Mesendoderm (in vitro differentiated cells): Measurements from ENCODE around the gene SERTAD1.
A peak's percentile ranks its signal among the peaks of the same experiment; 100 is the strongest.

Source experiments
- DNase-seq: peaks from one replicate; pipeline ENCODE4 v3.0.0; 2013
- H2AK5ac ChIP-seq: 2 replicates; pipeline ENCODE4 v1.6.1; 2013; ENCODE audit warnings: low read length, inconsistent platforms
- H2BK120ac ChIP-seq: 2 replicates; pipeline ENCODE4 v1.6.1; 2013; ENCODE audit warnings: low read depth, mild to moderate bottlenecking, low read length, moderate library complexity, mixed read lengths
- H2BK15ac ChIP-seq: replicated peaks from 2 replicates; pipeline ENCODE4 v1.6.1; 2013; ENCODE audit warnings: low read depth, mild to moderate bottlenecking, moderate library complexity
- H2BK5ac ChIP-seq: 2 replicates; pipeline ENCODE4 v1.6.1; 2013; ENCODE audit warnings: low read length, inconsistent platforms
- H3K18ac ChIP-seq: 2 replicates; pipeline ENCODE4 v1.6.1; 2013; ENCODE audit warnings: mild to moderate bottlenecking, low read length, mixed read lengths
- H3K23ac ChIP-seq: one replicate; pipeline ENCODE4 v1.6.1; 2013; ENCODE audit warnings: low read length
- H3K27ac ChIP-seq: 2 replicates; pipeline ENCODE4 v1.5.1; 2013; ENCODE audit warnings: low read depth, mild to moderate bottlenecking, inconsistent platforms, low read length, moderate library complexity
- H3K27me3 ChIP-seq: 2 replicates; pipeline ENCODE4 v1.6.1; 2013; ENCODE audit warnings: low read length, control low read depth, mild to moderate bottlenecking, inconsistent platforms; ENCODE audit not compliant: insufficient read depth, poor library complexity
- H3K36me3 ChIP-seq: 2 replicates; pipeline ENCODE4 v1.6.1; 2013; ENCODE audit warnings: low read length, inconsistent platforms; ENCODE audit not compliant: control insufficient read depth, insufficient read depth
- H3K4ac ChIP-seq: one replicate; pipeline ENCODE4 v1.6.1; 2013; ENCODE audit warnings: low read depth, mild to moderate bottlenecking, low read length, moderate library complexity
- H3K4me1 ChIP-seq: 2 replicates; pipeline ENCODE4 v1.6.1; 2013; ENCODE audit warnings: low read depth, low read length, inconsistent platforms; ENCODE audit not compliant: control insufficient read depth
- H3K4me2 ChIP-seq: 2 replicates; pipeline ENCODE4 v1.6.1; 2013; ENCODE audit warnings: low read length
- H3K4me3 ChIP-seq: 2 replicates; pipeline ENCODE4 v1.5.1; 2013; ENCODE audit warnings: mild to moderate bottlenecking, low read length
- H3K56ac ChIP-seq: one replicate; pipeline ENCODE4 v1.6.1; 2013; ENCODE audit warnings: low read length
- H3K79me1 ChIP-seq: 2 replicates; pipeline ENCODE4 v1.6.1; 2013; ENCODE audit warnings: low read length, inconsistent platforms
- H3K79me2 ChIP-seq: 2 replicates; pipeline ENCODE4 v1.6.1; 2013; ENCODE audit warnings: mild to moderate bottlenecking, low read length; ENCODE audit not compliant: control insufficient read depth, insufficient read depth
- H3K9ac ChIP-seq: 2 replicates; pipeline ENCODE4 v1.6.1; 2013; ENCODE audit warnings: low read length, inconsistent platforms
- H4K5ac ChIP-seq: one replicate; pipeline ENCODE4 v1.6.1; 2013; ENCODE audit warnings: low read length
- H4K8ac ChIP-seq: one replicate; pipeline ENCODE4 v1.6.1; 2013; ENCODE audit warnings: low read depth, mild to moderate bottlenecking, control low read depth, low read length, moderate library complexity
- WGBS: extraction: QIAGEN DNeasy Blood & Tissue Kit; methylation state at CpG from one replicate; pipeline ENCODE4 v1.1.7; 2013; ENCODE audit warnings: low lambda C conversion rate, missing lambda C conversion rate; ENCODE audit not compliant: insufficient coverage; ENCODE audit errors: extremely low coverage; 5-methylcytosine and 5-hydroxymethylcytosine counted together

SERTAD1 gene

DNA sequence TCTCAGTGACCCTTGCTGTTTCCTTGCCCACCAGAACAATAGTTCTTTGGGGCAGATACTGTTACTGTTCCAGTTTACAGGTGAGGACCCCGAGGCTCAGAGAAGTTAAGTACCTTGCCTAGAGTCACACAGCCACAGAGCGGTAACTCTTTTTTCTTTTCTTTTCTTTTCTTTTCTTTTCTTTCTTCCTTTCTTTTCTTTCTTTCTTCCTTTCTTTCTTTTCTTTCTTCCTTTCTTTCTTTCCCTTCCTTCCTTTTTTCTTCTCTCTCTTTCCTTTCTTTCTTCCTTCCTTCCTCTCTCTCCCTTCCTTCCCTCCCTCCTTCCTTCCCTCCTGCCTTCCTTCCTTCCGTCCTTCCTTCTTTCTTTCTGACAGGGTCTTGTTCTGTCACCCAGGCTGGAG, 7.8 kb downstream of the SERTAD1 start:
- no peak overlapping the region for H3K9ac ChIP-seq
- no peak overlapping the region for H3K23ac ChIP-seq
- no peak overlapping the region for H2BK5ac ChIP-seq
- H2AK5ac ChIP-seq, result no peak overlapping the region
- no CpG with 5 or more reads among the region's 3 CpGs for WGBS
- no peak overlapping the region for H2BK15ac ChIP-seq
- no peak overlapping the region for H4K5ac ChIP-seq
- H3K36me3 ChIP-seq, result peaks cover 2% of the 10 kb centered on the region
- no peaks in the 10 kb centered on the region for H3K27me3 ChIP-seq
- peaks cover under 1% of the 10 kb centered on the region for H3K79me1 ChIP-seq
- H3K4me1 ChIP-seq, result no peaks in the 10 kb centered on the region
- no peak overlapping the region for H3K4me2 ChIP-seq
- H3K4me3 ChIP-seq, result no peak overlapping the region
- H3K27ac ChIP-seq, result no peak overlapping the region
- no peaks in the 10 kb centered on the region for H3K79me2 ChIP-seq
- no peak overlapping the region for H2BK120ac ChIP-seq
- H3K4ac ChIP-seq, result no peak overlapping the region
- no peak overlapping the region for H3K18ac ChIP-seq
- DNase-seq, result no peak
- H3K56ac ChIP-seq, result no peak overlapping the region
- no peak overlapping the region for H4K8ac ChIP-seq

DNA sequence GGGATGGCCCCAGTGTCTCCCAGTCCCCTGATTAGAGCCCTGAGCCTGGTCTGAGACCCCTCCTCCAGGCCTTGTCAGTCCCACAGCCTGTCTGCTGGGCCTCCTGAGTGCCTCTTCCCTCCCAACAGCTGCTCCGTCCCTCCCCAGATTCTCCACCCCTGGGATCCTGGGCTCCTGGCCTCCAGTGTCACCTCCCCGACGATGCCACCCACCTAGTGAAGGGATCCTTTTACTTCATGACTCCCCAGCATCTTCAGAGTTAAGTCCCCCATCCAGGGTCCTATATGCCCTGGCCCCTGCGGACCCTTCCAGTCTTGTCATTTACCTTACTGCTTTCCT, 8.2 kb downstream of the SERTAD1 start:
- H3K4ac ChIP-seq, result no peak overlapping the region
- H3K27me3 ChIP-seq, result no peaks in the 10 kb centered on the region
- WGBS, result no CpG with 5 or more reads among the region's 4 CpGs

DNA sequence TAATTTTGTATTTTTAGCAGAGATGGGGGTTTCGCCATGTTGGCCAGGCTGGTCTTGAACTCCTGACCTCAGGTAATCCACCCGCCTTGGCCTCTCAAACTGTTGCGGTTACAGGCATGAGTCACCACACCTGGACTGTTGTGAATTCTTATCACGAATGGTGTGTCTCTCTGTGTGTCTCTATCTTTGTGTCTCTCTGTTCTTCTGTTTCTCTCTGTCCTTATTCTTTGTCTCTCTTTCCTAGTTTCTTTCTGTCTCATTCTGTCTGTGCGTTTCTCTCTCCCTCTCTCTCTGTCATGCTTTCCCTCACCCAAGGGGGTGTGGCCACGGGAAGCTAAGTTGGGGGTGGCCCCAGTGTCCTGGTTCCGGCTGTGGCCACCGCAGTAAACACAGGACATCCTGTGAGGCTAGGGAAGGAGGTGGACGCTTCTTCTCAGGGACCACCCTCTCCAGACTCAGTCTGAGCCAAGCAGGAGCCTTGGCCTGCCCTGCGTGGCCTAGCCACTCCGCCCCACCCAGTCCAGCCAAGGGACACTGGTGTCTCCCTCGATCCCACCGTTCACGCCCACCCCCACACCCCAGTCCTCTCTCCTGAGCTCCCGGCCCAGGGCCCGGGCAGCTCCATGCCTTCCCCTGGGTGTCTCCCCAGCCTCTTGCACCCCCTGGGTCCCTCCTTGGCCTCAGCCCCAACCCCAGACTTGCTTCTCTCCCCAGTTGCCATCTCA, 8.7 kb downstream of the SERTAD1 start:
- no peak overlapping the region for H2AK5ac ChIP-seq
- H3K4me3 ChIP-seq, result no peak overlapping the region
- H3K27ac ChIP-seq, result no peak overlapping the region
- no peak overlapping the region for H2BK120ac ChIP-seq
- no peaks in the 10 kb centered on the region for H3K4me1 ChIP-seq
- H3K27me3 ChIP-seq, result no peaks in the 10 kb centered on the region
- DNase-seq, result no peak
- H2BK5ac ChIP-seq, result no peak overlapping the region
- no peaks in the 10 kb centered on the region for H3K36me3 ChIP-seq
- H4K8ac ChIP-seq, result no peak overlapping the region
- no peak overlapping the region for H2BK15ac ChIP-seq
- H3K9ac ChIP-seq, result no peak overlapping the region
- no CpG with 5 or more reads among the region's 16 CpGs for WGBS
- no peak overlapping the region for H3K4ac ChIP-seq
- no peak overlapping the region for H3K23ac ChIP-seq
- H3K56ac ChIP-seq, result peak overlapping the region; percentile 54
- no peaks in the 10 kb centered on the region for H3K79me1 ChIP-seq
- H3K4me2 ChIP-seq, result no peak overlapping the region
- no peak overlapping the region for H3K18ac ChIP-seq
- no peaks in the 10 kb centered on the region for H3K79me2 ChIP-seq
- H4K5ac ChIP-seq, result no peak overlapping the region

More for the DNA sequence above, 8.2 kb downstream of the SERTAD1 start:
- H2BK120ac ChIP-seq, result no peak overlapping the region
- no peak overlapping the region for H3K9ac ChIP-seq
- no peaks in the 10 kb centered on the region for H3K79me2 ChIP-seq
- H4K5ac ChIP-seq, result no peak overlapping the region
- H2BK15ac ChIP-seq, result no peak overlapping the region
- no peak for DNase-seq
- no peak overlapping the region for H3K18ac ChIP-seq
- no peaks in the 10 kb centered on the region for H3K4me1 ChIP-seq
- H3K27ac ChIP-seq, result no peak overlapping the region
- H3K4me3 ChIP-seq, result no peak overlapping the region
- H3K4me2 ChIP-seq, result no peak overlapping the region
- no peak overlapping the region for H2AK5ac ChIP-seq
- peaks cover under 1% of the 10 kb centered on the region for H3K36me3 ChIP-seq
- H2BK5ac ChIP-seq, result no peak overlapping the region
- no peak overlapping the region for H4K8ac ChIP-seq
- no peak overlapping the region for H3K23ac ChIP-seq
- no peaks in the 10 kb centered on the region for H3K79me1 ChIP-seq
- peak overlapping the region; percentile 54 for H3K56ac ChIP-seq

DNA sequence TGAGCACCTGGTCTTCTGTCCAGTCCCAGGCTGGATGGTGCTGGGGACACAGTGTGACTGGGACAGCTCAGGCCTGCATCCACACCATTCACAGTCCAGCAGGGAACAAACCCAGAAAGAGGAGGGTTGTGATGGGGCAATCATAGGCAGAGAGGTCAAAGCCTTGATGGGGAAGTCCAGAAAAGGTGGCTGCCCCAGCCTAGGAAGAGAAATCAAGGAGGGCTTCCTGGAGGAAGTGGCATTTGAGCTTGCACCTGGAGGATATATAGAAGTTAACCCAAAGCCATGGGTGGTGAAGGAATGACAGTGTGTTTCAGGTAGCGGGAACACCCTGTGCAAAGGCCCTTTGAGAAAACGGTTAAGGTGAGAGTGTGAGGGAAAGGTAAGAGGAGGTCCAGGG, 10.0 kb downstream of the SERTAD1 start:
- Histone ChIP-seq H3K18ac (no peak overlapping the region), H2BK15ac (no peak overlapping the region), H3K9ac (no peak overlapping the region), H4K8ac (no peak overlapping the region), H4K5ac (no peak overlapping the region), H3K27me3 (no peaks in the 10 kb centered on the region), H3K36me3 (no peaks in the 10 kb centered on the region), H2BK5ac (no peak overlapping the region), H3K27ac (no peak overlapping the region), H2AK5ac (no peak overlapping the region), H3K56ac (no peak overlapping the region), H3K4me1 (no peaks in the 10 kb centered on the region), H2BK120ac (no peak overlapping the region), H3K23ac (no peak overlapping the region), H3K79me2 (no peaks in the 10 kb centered on the region), H3K79me1 (no peaks in the 10 kb centered on the region), H3K4me3 (no peak overlapping the region), H3K4ac (no peak overlapping the region), H3K4me2 (no peak overlapping the region)
- no CpG with 5 or more reads among the region's 2 CpGs for WGBS
- DNase-seq, result no peak

DNA sequence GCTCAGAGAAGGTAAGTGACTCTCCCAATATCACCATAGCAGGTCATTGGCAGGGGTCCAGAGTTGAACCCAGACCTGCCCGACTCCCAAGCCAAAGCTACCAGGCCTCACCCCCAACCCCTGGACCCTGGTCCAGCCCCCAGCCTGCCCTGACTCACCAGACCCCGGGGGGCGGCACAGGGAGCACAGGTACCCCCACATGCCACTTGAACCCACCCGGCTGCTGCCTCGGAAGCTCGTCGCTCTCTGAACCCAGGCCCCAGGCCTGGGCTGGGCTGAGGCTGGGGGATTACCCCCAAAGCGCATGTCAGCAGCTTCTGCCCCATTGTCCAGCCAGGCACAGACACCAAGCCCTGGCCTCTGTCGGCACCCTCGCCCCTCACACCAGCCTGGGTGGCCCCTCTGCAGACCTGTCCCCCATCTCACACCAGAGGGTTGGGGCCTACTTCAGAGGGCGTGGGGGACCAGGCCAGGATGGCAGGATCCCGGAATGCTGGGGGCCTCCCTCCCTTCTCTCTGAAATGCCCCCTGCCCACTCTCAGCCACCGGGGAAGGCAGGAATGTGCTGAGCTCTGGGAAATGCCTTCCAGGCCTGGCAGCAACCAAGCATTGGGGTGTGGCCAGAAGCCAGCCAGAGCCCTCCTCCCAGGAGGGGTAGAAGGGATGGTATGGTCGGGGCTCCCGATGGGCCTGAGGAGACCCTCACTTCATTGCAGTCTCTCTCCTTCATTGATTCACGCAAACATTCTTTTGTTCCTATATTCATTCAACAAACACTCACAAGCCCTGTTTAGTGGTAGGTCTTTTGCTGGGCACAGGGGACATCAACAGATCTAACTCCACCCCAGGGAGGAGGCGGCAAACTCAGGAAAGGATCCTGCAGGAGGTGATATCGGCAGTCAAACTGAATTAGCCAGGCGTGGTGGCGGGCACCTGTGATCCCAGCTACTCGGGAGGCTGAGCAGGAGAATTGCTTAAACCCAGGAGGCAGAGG, 11.0 kb downstream of the SERTAD1 start:
- Histone ChIP-seq H3K4me3 (no peak overlapping the region), H3K27ac (no peak overlapping the region), H3K79me2 (no peaks in the 10 kb centered on the region), H2AK5ac (no peak overlapping the region), H3K18ac (no peak overlapping the region), H3K4me2 (no peak overlapping the region), H3K23ac (no peak overlapping the region), H4K8ac (no peak overlapping the region), H3K56ac (no peak overlapping the region), H2BK120ac (no peak overlapping the region), H3K9ac (no peak overlapping the region), H3K27me3 (no peaks in the 10 kb centered on the region), H3K36me3 (no peaks in the 10 kb centered on the region), H2BK15ac (no peak overlapping the region), H2BK5ac (no peak overlapping the region), H4K5ac (no peak overlapping the region), H3K79me1 (no peaks in the 10 kb centered on the region), H3K4ac (no peak overlapping the region), H3K4me1 (no peaks in the 10 kb centered on the region)
- no CpG with 5 or more reads among the region's 21 CpGs for WGBS
- no peak for DNase-seq
